SK-N-SH (cell line): Measurements from ENCODE around the gene TNFRSF14. TPM values are rescaled to one million over a fixed set of nuclear protein-coding genes. Genes with fewer than 3 reads are reported as not detected.

Experiments used
- CTCF ChIA-PET: fragments of 300-600, 350-600 bp; formaldehyde crosslinking; extraction: SDS; loops from one replicate; lab custom pipeline; 2021; lab: Yijun Ruan, JAX
- POLR2A ChIA-PET: fragments of 350-600 bp; sonication (Branson Sonifier 250); formaldehyde crosslinking; extraction: SDS; loops from one replicate; lab custom pipeline; 2020; ENCODE audit warnings: antibody characterized with exemption, inconsistent platforms; lab: Yijun Ruan, JAX
- DNase-seq: peaks from one replicate; pipeline ENCODE4 v3.0.0; 2012
- H2AFZ ChIP-seq: fragments of 200-600 bp; sonication (generic); 2 replicates; pipeline ENCODE4 v1.8.1; 2016; ENCODE audit warnings: antibody characterized with exemption, mild to moderate bottlenecking, low read depth
- H3F3A ChIP-seq: fragments of 200-600 bp; sonication (generic); replicated peaks from 2 replicates; pipeline ENCODE3; 2016; ENCODE audit warnings: antibody characterized with exemption, mild to moderate bottlenecking; ENCODE audit not compliant: insufficient read depth
- H3K27ac ChIP-seq, 2 experiments: fragments of 200-500 bp in 1 of 2; fragments of 200-600 bp in 1 of 2; sonication (Bioruptor generic) in 1 of 2; sonication (generic), shearing (Covaris generic) in 1 of 2; 2 replicates each; pipeline versions ENCODE4 v1.5.1 to v1.6.1; 2014 to 2016; ENCODE audit warnings: low read depth in 2 of 2, inconsistent platforms in 1 of 2, low read length in 1 of 2, mild to moderate bottlenecking in 1 of 2, mixed read lengths in 1 of 2
- H3K27me3 ChIP-seq: fragments of 200-600 bp; sonication (generic), shearing (Covaris generic); 2 replicates; pipeline ENCODE4 v1.6.1; 2016; ENCODE audit warnings: mixed run types; ENCODE audit not compliant: insufficient read depth
- H3K36me3 ChIP-seq, 2 experiments: fragments of 200-500 bp in 1 of 2; fragments of 200-600 bp in 1 of 2; sonication (Bioruptor generic) in 1 of 2; sonication (generic) in 1 of 2; replicated peaks in 1 of 2; 2 replicates each; pipeline versions ENCODE3 to v1.5.1; 2014 to 2016; ENCODE audit warnings: low read length in 1 of 2, mild to moderate bottlenecking in 1 of 2; ENCODE audit not compliant: insufficient read depth in 2 of 2, control insufficient read depth in 1 of 2
- H3K4me1 ChIP-seq, 2 experiments: fragments of 200-500 bp in 1 of 2; fragments of 200-600 bp in 1 of 2; sonication (Bioruptor generic) in 1 of 2; sonication (generic), shearing (Covaris generic) in 1 of 2; 2 replicates each; pipeline versions ENCODE4 v1.5.1 to v1.6.1; 2014 to 2016; ENCODE audit warnings: low read depth in 1 of 2, low read length in 1 of 2, mixed run types in 1 of 2; ENCODE audit not compliant: insufficient read depth in 2 of 2, control insufficient read depth in 1 of 2
- H3K4me2 ChIP-seq: fragments of 200-600 bp; sonication (generic), shearing (Covaris generic); 2 replicates; pipeline ENCODE4 v1.6.1; 2017; ENCODE audit warnings: mixed run types
- H3K4me3 ChIP-seq, 2 experiments: fragments of 200-500 bp in 1 of 2; fragments of 200-600 bp in 1 of 2; sonication (Bioruptor generic) in 1 of 2; sonication (generic), shearing (Covaris generic) in 1 of 2; 2 replicates each; pipeline versions ENCODE4 v1.5.1 to v1.8.1; 2014 to 2016; ENCODE audit warnings: low read depth in 2 of 2, inconsistent platforms in 1 of 2, low read length in 1 of 2, mild to moderate bottlenecking in 1 of 2, mixed read lengths in 1 of 2, moderate library complexity in 1 of 2
- H3K79me2 ChIP-seq: fragments of 200-600 bp; sonication (generic); 2 replicates; pipeline ENCODE4 v1.8.1; 2017; ENCODE audit warnings: mild to moderate bottlenecking; ENCODE audit not compliant: insufficient read depth
- H3K9ac ChIP-seq: fragments of 200-600 bp; sonication (generic); 2 replicates; pipeline ENCODE4 v1.6.1; 2017; ENCODE audit warnings: mixed run types
- H3K9me2 ChIP-seq: fragments of 200-600 bp; sonication (generic); 2 replicates; pipeline ENCODE4 v1.6.1; 2017; ENCODE audit warnings: mixed run types
- H3K9me3 ChIP-seq: fragments of 200-600 bp; sonication (generic); 2 replicates; pipeline ENCODE4 v1.6.1; 2017; ENCODE audit warnings: mixed run types, mild to moderate bottlenecking, moderate library complexity
- H4K20me1 ChIP-seq: fragments of 200-600 bp; sonication (generic); 2 replicates; pipeline ENCODE4 v1.6.1; 2017; ENCODE audit warnings: mild to moderate bottlenecking, mixed run types; ENCODE audit not compliant: insufficient read depth
- EP300 ChIP-seq, 2 experiments: IDR thresholded peaks; 2 replicates each; pipeline versions ENCODE4 v1.4.0 to v1.6.1; 2012; ENCODE audit warnings: borderline replicate concordance in 1 of 2, low read depth in 1 of 2, low read length in 1 of 2
- EZH2phosphoT487 ChIP-seq: fragments of 200-600 bp; sonication (generic); IDR thresholded peaks from 2 replicates; pipeline ENCODE4 v1.6.1; 2017; ENCODE audit warnings: low read depth, mixed run types, mild to moderate bottlenecking, antibody characterized with exemption, moderate library complexity, borderline replicate concordance
- FOXJ3 ChIP-seq: sonication (generic); formaldehyde crosslinking; IDR thresholded peaks from 2 replicates; pipeline ENCODE4 v1.5.1; 2020; ENCODE audit warnings: mild to moderate bottlenecking, missing genetic modification reagents
- GABPA ChIP-seq: IDR thresholded peaks from 2 replicates; pipeline ENCODE4 v1.4.0; 2012; ENCODE audit warnings: low read depth, mild to moderate bottlenecking
- GATA2 ChIP-seq: sonication (generic); formaldehyde crosslinking; IDR thresholded peaks from 2 replicates; pipeline ENCODE4 v1.5.0; 2020; ENCODE audit warnings: mild to moderate bottlenecking, missing genetic modification reagents
- JUND ChIP-seq: IDR thresholded peaks from 2 replicates; pipeline ENCODE4 v1.4.0; 2012
- MEF2A ChIP-seq: IDR thresholded peaks from 2 replicates; pipeline ENCODE4 v1.4.0; 2012; ENCODE audit warnings: low read depth, borderline replicate concordance
- NFIC ChIP-seq: IDR thresholded peaks from 2 replicates; pipeline ENCODE4 v1.4.0; 2012; ENCODE audit warnings: borderline replicate concordance
- POLR2AphosphoS5 ChIP-seq: IDR thresholded peaks from 2 replicates; pipeline ENCODE4 v1.6.1; 2012; ENCODE audit warnings: low read depth, low read length
- RCOR1 ChIP-seq: fragments of 150-350 bp; IDR thresholded peaks from 2 replicates; pipeline ENCODE4 v1.6.1; 2017; ENCODE audit warnings: antibody characterized with exemption, low read length
- RFX5 ChIP-seq: IDR thresholded peaks from 2 replicates; pipeline ENCODE4 v1.6.1; 2012; ENCODE audit warnings: mild to moderate bottlenecking, improper control_type of control experiment, low read length
- SIN3A ChIP-seq: IDR thresholded peaks from 2 replicates; pipeline ENCODE4 v1.6.1; 2012; ENCODE audit warnings: low read depth, mild to moderate bottlenecking, low read length, moderate library complexity, borderline replicate concordance
- TCF12 ChIP-seq: IDR thresholded peaks from 2 replicates; pipeline ENCODE4 v1.4.0; 2012
- WGBS: methylation state at CpG from one replicate; pipeline ENCODE4 v1.1.6; 2017; ENCODE audit warnings: low lambda C conversion rate; 5-methylcytosine and 5-hydroxymethylcytosine counted together
- polyA plus RNA-seq, 3 experiments: library from polyadenylated mRNA; depleted of rRNA; stranded (reverse); fragments of >200 nt; gene quantifications; 2 replicates each; pipeline ENCODE4 v1.2.3, GENCODE V29; 2012
- TF ChIP-seq, protein P1 (sequence below): IDR thresholded peaks from 2 replicates; pipeline ENCODE4 v1.4.0; 2012; ENCODE audit warnings: low read depth
- TF ChIP-seq, protein P2 (sequence below): fragments of 150-350 bp; IDR thresholded peaks from 2 replicates; pipeline ENCODE4 v1.6.1; 2016; ENCODE audit warnings: mild to moderate bottlenecking, low read depth, low read length
- TF ChIP-seq, protein P3 (sequence below): IDR thresholded peaks from 2 replicates; pipeline ENCODE4 v1.4.0; 2012; ENCODE audit warnings: low read depth, borderline replicate concordance

TNFRSF14 gene
- polyA plus RNA-seq, 1 of the 3 experiments (the other 2 are of a cell fraction), result 0.28 TPM

DNA sequence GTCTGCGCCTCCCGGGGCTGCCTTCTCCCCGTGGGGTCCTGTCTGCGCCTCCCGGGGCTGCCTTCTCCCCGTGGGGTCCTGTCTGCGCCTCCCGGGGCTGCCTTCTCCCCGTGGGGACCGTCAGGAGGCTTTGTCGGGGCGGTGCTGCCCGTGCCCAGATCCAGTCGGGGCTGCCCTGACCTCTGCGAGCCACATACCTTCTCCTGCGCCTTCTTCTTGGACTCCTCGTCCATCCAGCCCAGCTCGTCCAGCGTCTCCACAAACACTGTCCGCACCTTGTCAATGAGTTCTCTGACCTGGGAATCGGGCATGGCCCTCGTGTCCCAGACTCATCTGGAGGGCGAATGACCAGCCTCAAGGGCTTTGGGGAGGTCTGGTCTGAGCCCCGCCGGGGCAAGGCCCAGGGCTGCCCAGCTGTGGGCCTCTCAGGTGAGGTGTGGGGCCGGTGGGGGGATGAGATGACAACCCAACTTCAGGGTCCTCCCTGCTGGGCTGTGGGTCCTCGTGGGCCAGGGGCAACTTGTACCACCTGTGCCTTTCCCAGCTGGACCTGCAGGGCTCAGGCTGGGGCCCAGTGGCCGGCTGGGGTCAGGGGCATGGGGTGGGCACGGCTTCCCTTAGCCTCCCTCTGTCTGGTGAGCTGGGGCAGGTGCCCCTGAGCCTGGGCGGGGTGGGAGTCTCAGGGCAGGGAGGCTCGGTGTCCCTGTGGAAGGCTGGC is 39.8 kb downstream of the TNFRSF14 start:
- Histone ChIP-seq H2AFZ (no peak overlapping the region), H3K4me2 (no peak overlapping the region), H3K79me2 (no peaks in the 10 kb centered on the region), H3K9me3 (no peaks in the 10 kb centered on the region), H3K27ac (no peak overlapping the region), H3K4me3 (no peak overlapping the region), H3F3A (no peaks in the 10 kb centered on the region), H3K9me2 (no peaks in the 10 kb centered on the region), H3K4me1 (peaks cover 0 to 11% of the 10 kb centered on the region in 2 experiments; a peak in 2 of 4 replicates), H3K36me3 (no peaks in the 10 kb centered on the region), H4K20me1 (no peaks in the 10 kb centered on the region), H3K27me3 (no peaks in the 10 kb centered on the region), H3K9ac (no peak overlapping the region)
- CTCF ChIA-PET, result no interaction called here
- POLR2A ChIA-PET, result no interaction called here
- WGBS, result 83% methylated on average over 10 of the region's 31 CpGs
- peak; percentile 18 for DNase-seq
- TF ChIP-seq NFIC (no peak), EZH2phosphoT487 (no peak), TCF12 (no peak), GATA2 (CRISPR knock-in tag) (no peak)

DNA sequence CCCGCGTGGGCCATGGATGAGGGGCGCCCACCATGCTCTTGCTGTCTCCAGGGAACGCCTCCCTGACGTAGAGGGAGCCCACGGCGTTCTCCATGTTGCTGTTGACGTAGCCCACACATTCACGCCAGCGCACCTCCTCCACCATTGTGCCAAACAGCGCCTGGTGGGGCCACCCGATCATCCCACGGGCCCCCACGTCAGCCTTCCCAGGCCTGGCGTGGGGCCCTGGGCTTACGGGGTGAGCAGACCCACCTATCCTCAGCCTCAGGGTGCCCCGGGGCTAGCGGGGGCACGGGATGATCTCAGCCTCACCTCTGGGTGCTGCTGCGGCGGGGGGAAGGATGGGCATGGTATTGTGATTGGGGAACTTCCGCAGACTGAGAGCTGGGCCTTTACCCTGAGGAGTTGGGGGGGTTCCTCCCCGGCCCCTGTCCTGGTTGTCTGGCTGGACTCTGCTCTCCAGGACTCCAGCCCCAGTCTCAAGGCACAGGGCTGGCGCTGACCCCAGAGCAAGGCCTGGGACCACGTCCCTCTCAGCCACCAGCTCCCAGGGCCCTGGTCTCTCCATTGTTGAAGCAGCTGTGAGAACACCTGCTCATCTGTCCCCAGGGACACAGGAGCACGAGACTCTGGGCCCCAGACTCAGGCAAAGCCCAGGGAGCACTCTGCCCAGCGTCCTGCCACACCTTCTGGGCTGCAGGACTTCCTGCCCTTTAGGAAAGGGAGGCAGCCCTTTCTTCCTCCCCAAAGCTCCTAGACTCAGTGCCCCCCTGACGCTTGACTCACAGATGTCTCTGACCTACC is 40.6 kb downstream of the TNFRSF14 start:
- Histone ChIP-seq H3K4me3 (no peak overlapping the region), H3K27me3 (no peaks in the 10 kb centered on the region), H3F3A (no peaks in the 10 kb centered on the region), H4K20me1 (no peaks in the 10 kb centered on the region), H3K9me2 (no peaks in the 10 kb centered on the region), H3K9me3 (no peaks in the 10 kb centered on the region), H3K4me1 (peaks cover 0 to 11% of the 10 kb centered on the region in 2 experiments; a peak in 2 of 4 replicates), H3K4me2 (no peak overlapping the region), H3K79me2 (no peaks in the 10 kb centered on the region), H3K27ac (no peak overlapping the region), H2AFZ (no peak overlapping the region), H3K36me3 (no peaks in the 10 kb centered on the region), H3K9ac (no peak overlapping the region)
- 74% methylated on average over 11 of the region's 28 CpGs for WGBS
- DNase-seq, result no peak
- ChIA-PET POLR2A (no interaction called here), CTCF (no interaction called here)
- TF ChIP-seq RCOR1 (no peak), MEF2A (no peak), GABPA (no peak), EP300 (IDR thresholded peaks at IDR 0.05; ENCODE audit: borderline replicate concordance in 1 of 2, low read depth in 1 of 2, low read length in 1 of 2) (no peak), RFX5 (no peak), POLR2AphosphoS5 (no peak), SIN3A (no peak), JUND (no peak), FOXJ3 (no peak), NFIC (no peak)
- TF ChIP-seq, protein P1, sequence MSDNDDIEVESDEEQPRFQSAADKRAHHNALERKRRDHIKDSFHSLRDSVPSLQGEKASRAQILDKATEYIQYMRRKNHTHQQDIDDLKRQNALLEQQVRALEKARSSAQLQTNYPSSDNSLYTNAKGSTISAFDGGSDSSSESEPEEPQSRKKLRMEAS, result no peak
- TF ChIP-seq, protein P2, sequence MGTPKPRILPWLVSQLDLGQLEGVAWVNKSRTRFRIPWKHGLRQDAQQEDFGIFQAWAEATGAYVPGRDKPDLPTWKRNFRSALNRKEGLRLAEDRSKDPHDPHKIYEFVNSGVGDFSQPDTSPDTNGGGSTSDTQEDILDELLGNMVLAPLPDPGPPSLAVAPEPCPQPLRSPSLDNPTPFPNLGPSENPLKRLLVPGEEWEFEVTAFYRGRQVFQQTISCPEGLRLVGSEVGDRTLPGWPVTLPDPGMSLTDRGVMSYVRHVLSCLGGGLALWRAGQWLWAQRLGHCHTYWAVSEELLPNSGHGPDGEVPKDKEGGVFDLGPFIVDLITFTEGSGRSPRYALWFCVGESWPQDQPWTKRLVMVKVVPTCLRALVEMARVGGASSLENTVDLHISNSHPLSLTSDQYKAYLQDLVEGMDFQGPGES, result no peak
- TF ChIP-seq, protein P3, sequence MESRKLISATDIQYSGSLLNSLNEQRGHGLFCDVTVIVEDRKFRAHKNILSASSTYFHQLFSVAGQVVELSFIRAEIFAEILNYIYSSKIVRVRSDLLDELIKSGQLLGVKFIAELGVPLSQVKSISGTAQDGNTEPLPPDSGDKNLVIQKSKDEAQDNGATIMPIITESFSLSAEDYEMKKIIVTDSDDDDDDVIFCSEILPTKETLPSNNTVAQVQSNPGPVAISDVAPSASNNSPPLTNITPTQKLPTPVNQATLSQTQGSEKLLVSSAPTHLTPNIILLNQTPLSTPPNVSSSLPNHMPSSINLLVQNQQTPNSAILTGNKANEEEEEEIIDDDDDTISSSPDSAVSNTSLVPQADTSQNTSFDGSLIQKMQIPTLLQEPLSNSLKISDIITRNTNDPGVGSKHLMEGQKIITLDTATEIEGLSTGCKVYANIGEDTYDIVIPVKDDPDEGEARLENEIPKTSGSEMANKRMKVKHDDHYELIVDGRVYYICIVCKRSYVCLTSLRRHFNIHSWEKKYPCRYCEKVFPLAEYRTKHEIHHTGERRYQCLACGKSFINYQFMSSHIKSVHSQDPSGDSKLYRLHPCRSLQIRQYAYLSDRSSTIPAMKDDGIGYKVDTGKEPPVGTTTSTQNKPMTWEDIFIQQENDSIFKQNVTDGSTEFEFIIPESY, result no peak
